Naive thymus-derived CD4-positive, alpha-beta T cell (primary cell): ENCODE measurements around the gene ZNF786. TPM values are rescaled to one million over a fixed set of nuclear protein-coding genes. Genes with fewer than 3 reads are reported as not detected.

Experiments
- ATAC-seq: fragments of 150-1000 bp; cut with Tn5 transposase; 2 replicates; pipeline ENCODE4 v1.10.0; 2021; ENCODE audit warnings: mild to moderate bottlenecking, moderate library complexity
- CTCF ChIA-PET: fragments of 350-600 bp; sonication (Branson Sonifier 250); formaldehyde crosslinking; loops from one replicate; lab custom pipeline; 2021; ENCODE audit warnings: antibody characterized with exemption; lab: Charles Lee
- POLR2A ChIA-PET: fragments of 350-600 bp; sonication (Branson Sonifier 250); formaldehyde crosslinking; loops from one replicate; lab custom pipeline; 2021; ENCODE audit warnings: antibody characterized with exemption, inconsistent platforms; lab: Charles Lee
- DNase-seq, 9 donors: peaks; one replicate each; pipeline versions ENCODE4 v3.0.0 to v3.0.0-alpha.2; 2020 to 2022; ENCODE audit warnings: mixed read lengths in 1 of 9
- H3K27ac ChIP-seq: one replicate; pipeline ENCODE4 v1.7.0; 2013; ENCODE audit warnings: mild to moderate bottlenecking, low read depth, low read length, moderate library complexity
- H3K27me3 ChIP-seq, 2 donors: one replicate each; pipeline ENCODE4 v1.7.0; 2013; ENCODE audit warnings: low read length in 2 of 2, mild to moderate bottlenecking in 2 of 2, moderate library complexity in 2 of 2; ENCODE audit not compliant: control insufficient read depth in 2 of 2, insufficient read depth in 2 of 2
- H3K36me3 ChIP-seq, 3 experiments: 1 replicate in 2 of 3; 2 replicates in 1 of 3; pipeline ENCODE4 v1.7.0; 2013; ENCODE audit warnings: low read length in 3 of 3, mild to moderate bottlenecking in 3 of 3, moderate library complexity in 1 of 3; ENCODE audit not compliant: insufficient read depth in 3 of 3, control insufficient read depth in 2 of 3
- H3K4me1 ChIP-seq, 2 donors: one replicate each; pipeline ENCODE4 v1.7.0; 2013; ENCODE audit warnings: low read length in 2 of 2, mild to moderate bottlenecking in 2 of 2, moderate library complexity in 1 of 2; ENCODE audit not compliant: control insufficient read depth in 2 of 2, insufficient read depth in 2 of 2
- H3K4me3 ChIP-seq: 2 replicates; pipeline ENCODE4 v1.7.0; 2013; ENCODE audit warnings: mild to moderate bottlenecking, low read length
- H3K9me3 ChIP-seq, 3 experiments: 1 replicate in 2 of 3; 2 replicates in 1 of 3; pipeline ENCODE4 v1.7.0; 2013; ENCODE audit warnings: low read length in 3 of 3; ENCODE audit not compliant: control insufficient read depth in 2 of 3
- H3K27ac Mint-ChIP-seq, 9 donors: one replicate each; pipeline ENCODE4 v1.8.0; 2020 to 2022; ENCODE audit warnings: mixed read lengths in 9 of 9, mild to moderate bottlenecking in 8 of 9, moderate library complexity in 5 of 9, inconsistent platforms in 2 of 9
- H3K27me3 Mint-ChIP-seq, 5 donors: one replicate each; pipeline ENCODE4 v1.8.0; 2021 to 2022; ENCODE audit warnings: mixed read lengths in 5 of 5, mild to moderate bottlenecking in 1 of 5
- H3K36me3 Mint-ChIP-seq, 5 donors: one replicate each; pipeline ENCODE4 v1.8.0; 2020 to 2022; ENCODE audit warnings: mixed read lengths in 5 of 5, mild to moderate bottlenecking in 3 of 5, inconsistent platforms in 1 of 5
- H3K4me1 Mint-ChIP-seq, 7 donors: one replicate each; pipeline ENCODE4 v1.8.0; 2020 to 2022; ENCODE audit warnings: mixed read lengths in 7 of 7, mild to moderate bottlenecking in 3 of 7, inconsistent platforms in 1 of 7
- H3K4me3 Mint-ChIP-seq, 10 donors: one replicate each; pipeline ENCODE4 v1.8.0; 2020 to 2022; ENCODE audit warnings: mild to moderate bottlenecking in 10 of 10, mixed read lengths in 10 of 10, moderate library complexity in 6 of 10, inconsistent platforms in 2 of 10
- H3K9me3 Mint-ChIP-seq, 11 donors: one replicate each; pipeline ENCODE4 v1.8.0; 2020 to 2022; ENCODE audit warnings: mixed read lengths in 11 of 11, mild to moderate bottlenecking in 4 of 11, inconsistent platforms in 1 of 11, moderate library complexity in 1 of 11
- intact Hi-C, 2 donors: fragments of 100-400 bp; cut with micrococcal nuclease; formaldehyde crosslinking; loops; one replicate each; pipeline ENCODE4 v1.15.1; 2023
- polyA plus RNA-seq, 2 donors: library from polyadenylated mRNA; unstranded; fragments of 300-500 nt; fragmentation: Illumina TruSeq; gene quantifications; one replicate each; pipeline ENCODE4 v1.2.3, GENCODE V29; 2021
- total RNA-seq, 6 experiments: library from RNA in 5 of 6; stranded (reverse) in 5 of 6; gene quantifications; 1 replicate in 5 of 6; 2 replicates in 1 of 6; pipeline ENCODE4 v1.2.3 and lab custom pipeline; 2021 to 2026

Gene ZNF786
- total and polyA plus RNA-seq, 7 experiments from 2014 or later = 5.4 to 27.6 (median 10.0) TPM

- H3K4me3 Mint-ChIP-seq = no peak overlapping the region
- DNase-seq = no peak
- intact Hi-C loops = no loop called here
- ChIA-PET CTCF (no interaction called here), POLR2A (no interaction called here)
- no peak for ATAC-seq
- no peak overlapping the region for H3K27ac Mint-ChIP-seq
- Histone ChIP-seq H3K4me3 (no peak overlapping the region), H3K9me3 (no peaks in the 10 kb centered on the region), H3K36me3 (no peaks in the 10 kb centered on the region), H3K27me3 (no peaks in the 10 kb centered on the region), H3K4me1 (no peaks in the 10 kb centered on the region), H3K27ac (no peak overlapping the region)
- H3K9me3 Mint-ChIP-seq = no peaks in the 10 kb centered on the region
- no peaks in the 10 kb centered on the region for H3K4me1 Mint-ChIP-seq
- H3K36me3 Mint-ChIP-seq = peaks cover 0 to 14% (median 0%) of the 10 kb centered on the region in 5 donors
- no peaks in the 10 kb centered on the region for H3K27me3 Mint-ChIP-seq
These were observed 13.7 kb upstream of the ZNF786 start for GRCh38 chr7:149104214-149104613.

- Histone ChIP-seq H3K4me1 (no peaks in the 10 kb centered on the region), H3K4me3 (no peak overlapping the region), H3K27ac (no peak overlapping the region), H3K9me3 (no peaks in the 10 kb centered on the region), H3K36me3 (no peaks in the 10 kb centered on the region), H3K27me3 (no peaks in the 10 kb centered on the region)
- Mint-ChIP-seq H3K4me3 (no peak overlapping the region), H3K4me1 (no peaks in the 10 kb centered on the region), H3K27ac (no peak overlapping the region), H3K36me3 (peaks cover 0 to 14% (median 0%) of the 10 kb centered on the region in 5 donors), H3K9me3 (no peaks in the 10 kb centered on the region), H3K27me3 (no peaks in the 10 kb centered on the region)
- ChIA-PET CTCF (no interaction called here), POLR2A (no interaction called here)
- DNase-seq (no peak), ATAC-seq (no peak)
- intact Hi-C loops = no loop called here
These were observed 12.9 kb upstream of the ZNF786 start for GRCh38 chr7:149103424-149103823.

GRCh38 chr7:149102666-149103065 is 12.1 kb upstream of the ZNF786 start:
- Histone ChIP-seq H3K9me3 (no peaks in the 10 kb centered on the region), H3K36me3 (no peaks in the 10 kb centered on the region), H3K27me3 (no peaks in the 10 kb centered on the region), H3K4me1 (no peaks in the 10 kb centered on the region), H3K4me3 (no peak overlapping the region), H3K27ac (no peak overlapping the region)
- POLR2A ChIA-PET = no interaction called here
- Mint-ChIP-seq H3K4me3 (no peak overlapping the region), H3K27ac (peak overlapping the region in 1 of 9 donors; percentile 1), H3K36me3 (peaks cover 0 to 14% (median 0%) of the 10 kb centered on the region in 5 donors), H3K27me3 (no peaks in the 10 kb centered on the region), H3K9me3 (no peaks in the 10 kb centered on the region), H3K4me1 (no peaks in the 10 kb centered on the region)
- intact Hi-C loops = loop anchor here in 1 of 2 donors (1.0 kb wide), 1 partner anchor 31 kb away; no protein-coding TSS in a partner anchor
- CTCF ChIA-PET = no interaction called here
- ATAC-seq (no peak), DNase-seq (no peak)

GRCh38 chr7:149100821-149101220 is 10.3 kb upstream of the ZNF786 start:
- intact Hi-C loops = no loop called here
- Histone ChIP-seq H3K9me3 (no peaks in the 10 kb centered on the region), H3K4me1 (no peaks in the 10 kb centered on the region), H3K27ac (no peak overlapping the region), H3K4me3 (no peak overlapping the region), H3K27me3 (no peaks in the 10 kb centered on the region), H3K36me3 (no peaks in the 10 kb centered on the region)
- Mint-ChIP-seq H3K4me3 (no peak overlapping the region), H3K9me3 (no peaks in the 10 kb centered on the region), H3K4me1 (no peaks in the 10 kb centered on the region), H3K36me3 (peaks cover 0 to 14% (median 0%) of the 10 kb centered on the region in 5 donors), H3K27me3 (no peaks in the 10 kb centered on the region), H3K27ac (peak overlapping the region in 1 of 9 donors; percentile 48)
- no peak for ATAC-seq
- CTCF ChIA-PET = no interaction called here
- POLR2A ChIA-PET = no interaction called here
- no peak for DNase-seq

- intact Hi-C loops = loop anchor here in 1 of 2 donors (10.0 kb wide), 1 partner anchor 594 kb away; no protein-coding TSS in a partner anchor
- POLR2A ChIA-PET = interaction anchor here (1.5 kb wide), 1 partner anchor 9 kb away, joined by 3 read pairs; no protein-coding TSS in a partner anchor
- H3K27ac Mint-ChIP-seq = no peak overlapping the region
These were observed 8.5 kb upstream of the ZNF786 start for GRCh38 chr7:149099058-149099457.

GRCh38 chr7:149097088-149097487 is 6.6 kb upstream of the ZNF786 start:
- ChIA-PET POLR2A (interaction anchor here (0.9 kb wide), 1 partner anchor 30 kb away, joined by 3 read pairs; no protein-coding TSS in a partner anchor), CTCF (no interaction called here)
- H3K4me1 ChIP-seq = no peaks in the 10 kb centered on the region
- no peaks in the 10 kb centered on the region for H3K9me3 Mint-ChIP-seq
- intact Hi-C loops = loop anchor here in 1 of 2 donors (10.0 kb wide), 1 partner anchor 592 kb away; no protein-coding TSS in a partner anchor
- H3K4me1 Mint-ChIP-seq = peaks cover 0 to 4% (median 0%) of the 10 kb centered on the region in 7 donors
- peak overlapping the region in 2 of 9 donors; percentile 32 to 51 for H3K27ac Mint-ChIP-seq
- H3K4me3 Mint-ChIP-seq = no peak overlapping the region
- H3K27me3 ChIP-seq = no peaks in the 10 kb centered on the region
- no peaks in the 10 kb centered on the region for H3K36me3 ChIP-seq
- no peak overlapping the region for H3K4me3 ChIP-seq
- DNase-seq (no peak), ATAC-seq (no peak)
- H3K36me3 Mint-ChIP-seq = no peaks in the 10 kb centered on the region
- H3K27me3 Mint-ChIP-seq = no peaks in the 10 kb centered on the region
- no peaks in the 10 kb centered on the region for H3K9me3 ChIP-seq
- H3K27ac ChIP-seq = no peak overlapping the region

More at GRCh38 chr7:149099058-149099457, 8.5 kb upstream of the ZNF786 start:
- no peaks in the 10 kb centered on the region for H3K27me3 Mint-ChIP-seq
- Histone ChIP-seq H3K4me1 (no peaks in the 10 kb centered on the region), H3K36me3 (no peaks in the 10 kb centered on the region), H3K27me3 (no peaks in the 10 kb centered on the region), H3K9me3 (no peaks in the 10 kb centered on the region), H3K4me3 (no peak overlapping the region), H3K27ac (no peak overlapping the region)
- H3K36me3 Mint-ChIP-seq = peaks cover 0 to 7% (median 0%) of the 10 kb centered on the region in 5 donors
- peaks cover 0 to 4% (median 0%) of the 10 kb centered on the region in 7 donors for H3K4me1 Mint-ChIP-seq
- no peak for ATAC-seq
- no peak overlapping the region for H3K4me3 Mint-ChIP-seq
- CTCF ChIA-PET = no interaction called here
- no peaks in the 10 kb centered on the region for H3K9me3 Mint-ChIP-seq
- no peak for DNase-seq

GRCh38 chr7:149093228-149093627 is 2.7 kb upstream of the ZNF786 start:
- CTCF ChIA-PET = interaction anchor here (1.1 kb wide), 1 partner anchor 88 kb away, joined by 4 read pairs; no protein-coding TSS in a partner anchor
- Histone ChIP-seq H3K4me3 (no peak overlapping the region), H3K27ac (peak overlapping the region; percentile 7), H3K9me3 (no peaks in the 10 kb centered on the region), H3K27me3 (no peaks in the 10 kb centered on the region), H3K4me1 (peaks cover 8 to 9% of the 10 kb centered on the region in 2 donors), H3K36me3 (peaks cover 0 to 4% (median 0%) of the 10 kb centered on the region in 3 experiments)
- ATAC-seq (no peak), DNase-seq (no peak)
- POLR2A ChIA-PET = interaction anchor here (0.9 to 2.8 kb wide), 2 partner anchors 27 to 33 kb away, joined by 4 to 8 read pairs; partner anchors contain the start of gene ZNF425
- peaks cover 8 to 22% (median 18%) of the 10 kb centered on the region in 7 donors for H3K4me1 Mint-ChIP-seq
- H3K27me3 Mint-ChIP-seq = no peaks in the 10 kb centered on the region
- H3K4me3 Mint-ChIP-seq = peak overlapping the region in 3 of 10 donors; percentile 12 to 40 (median 20)
- peaks cover 0 to 3% (median 0%) of the 10 kb centered on the region in 5 donors for H3K36me3 Mint-ChIP-seq
- H3K27ac Mint-ChIP-seq = peak overlapping the region in 6 of 9 donors; percentile 9 to 57 (median 26)
- peaks cover 0 to 1% (median 0%) of the 10 kb centered on the region in 11 donors for H3K9me3 Mint-ChIP-seq
- intact Hi-C loops = loop anchor here (5.0 to 10.0 kb wide), 3 partner anchors 54 to 588 kb away; partner anchors contain the start of genes CUL1 (in 1 of the 2) and ZNF398 (in 1 of the 2)
